ENCODE results near the gene MMP15. TPM values are rescaled to one million over a fixed set of nuclear protein-coding genes. Genes with fewer than 3 reads are reported as not detected.

Gene MMP15
- total and polyA plus RNA-seq, 9 donors = 0.86 to 6.7 (median 2.6) TPM

GRCh38 chr16:58054289-58054688 is 28.7 kb downstream of the MMP15 start:
- 85 to 87% (median 87%) methylated on average over 10 of the region's 10 CpGs for WGBS, 3 donors
- Histone ChIP-seq H3K9me3 (no peaks in the 10 kb centered on the region), H3K27me3 (no peaks in the 10 kb centered on the region), H3K4me3 (no peak overlapping the region), H3K4me1 (ENCODE audit: insufficient read depth) (no peaks in the 10 kb centered on the region), H3K36me3 (no peaks in the 10 kb centered on the region), H3K27ac (no peak overlapping the region)
- DNase-seq = no peak
- no peak for TF ChIP-seq CTCF (IDR thresholded peaks at IDR 0.05)
- TF ChIP-seq EP300 (IDR thresholded peaks at IDR 0.05) = no peak
- no peak for TF ChIP-seq POLR2A (IDR thresholded peaks at IDR 0.05)
- intact Hi-C loops (cut with DNase I) = loop anchor here in 1 of 4 donors (10.0 kb wide), 1 partner anchor 421 kb away; no protein-coding TSS in a partner anchor

GRCh38 chr16:58056580-58056979 is 31.0 kb downstream of the MMP15 start:
- Histone ChIP-seq H3K36me3 (no peaks in the 10 kb centered on the region), H3K4me3 (no peak overlapping the region), H3K27ac (no peak overlapping the region), H3K4me1 (ENCODE audit: insufficient read depth) (no peaks in the 10 kb centered on the region), H3K9me3 (no peaks in the 10 kb centered on the region), H3K27me3 (no peaks in the 10 kb centered on the region)
- no peak for TF ChIP-seq POLR2A (IDR thresholded peaks at IDR 0.05)
- TF ChIP-seq EP300 (IDR thresholded peaks at IDR 0.05) = no peak
- no peak for TF ChIP-seq CTCF (IDR thresholded peaks at IDR 0.05)
- WGBS, 3 donors = 13 to 23% (median 15%) methylated on average over 5 of the region's 5 CpGs
- intact Hi-C loops (cut with DNase I) = loop anchor here in 1 of 4 donors (10.0 kb wide), 1 partner anchor 418 kb away; no protein-coding TSS in a partner anchor
- DNase-seq = no peak

GRCh38 chr16:58057121-58057520 is 31.6 kb downstream of the MMP15 start:
- Histone ChIP-seq H3K4me3 (no peak overlapping the region), H3K4me1 (ENCODE audit: insufficient read depth) (no peaks in the 10 kb centered on the region), H3K27ac (no peak overlapping the region), H3K36me3 (no peaks in the 10 kb centered on the region), H3K27me3 (no peaks in the 10 kb centered on the region), H3K9me3 (no peaks in the 10 kb centered on the region)
- WGBS, 3 donors = 71 to 76% (median 74%) methylated on average over 5 of the region's 5 CpGs
- intact Hi-C loops (cut with DNase I) = loop anchor here in 1 of 4 donors (10.0 kb wide), 1 partner anchor 418 kb away; no protein-coding TSS in a partner anchor
- DNase-seq = no peak
- TF ChIP-seq POLR2A (IDR thresholded peaks at IDR 0.05) (no peak), EP300 (IDR thresholded peaks at IDR 0.05) (no peak), CTCF (IDR thresholded peaks at IDR 0.05) (no peak)

- Histone ChIP-seq H3K27me3 (no peaks in the 10 kb centered on the region), H3K36me3 (no peaks in the 10 kb centered on the region), H3K4me1 (ENCODE audit: insufficient read depth) (no peaks in the 10 kb centered on the region), H3K9me3 (no peaks in the 10 kb centered on the region), H3K4me3 (no peak overlapping the region), H3K27ac (no peak overlapping the region)
- intact Hi-C loops (cut with DNase I) = loop anchor here in 1 of 4 donors (10.0 kb wide), 1 partner anchor 417 kb away; no protein-coding TSS in a partner anchor
- DNase-seq = no peak
- 70 to 76% (median 73%) methylated on average over 3 of the region's 3 CpGs for WGBS, 3 donors
- TF ChIP-seq POLR2A (IDR thresholded peaks at IDR 0.05) (no peak), CTCF (IDR thresholded peaks at IDR 0.05) (no peak)
These were observed 32.2 kb downstream of the MMP15 start for GRCh38 chr16:58057784-58058183.
